ENCODE data around the gene PPP1R16B.
"Not testable (repeated sequence)": the region's sequence is repeated elsewhere in the genome, so short reads cannot be mapped to it uniquely, and the experiment has no call there.

Gene PPP1R16B

DNA sequence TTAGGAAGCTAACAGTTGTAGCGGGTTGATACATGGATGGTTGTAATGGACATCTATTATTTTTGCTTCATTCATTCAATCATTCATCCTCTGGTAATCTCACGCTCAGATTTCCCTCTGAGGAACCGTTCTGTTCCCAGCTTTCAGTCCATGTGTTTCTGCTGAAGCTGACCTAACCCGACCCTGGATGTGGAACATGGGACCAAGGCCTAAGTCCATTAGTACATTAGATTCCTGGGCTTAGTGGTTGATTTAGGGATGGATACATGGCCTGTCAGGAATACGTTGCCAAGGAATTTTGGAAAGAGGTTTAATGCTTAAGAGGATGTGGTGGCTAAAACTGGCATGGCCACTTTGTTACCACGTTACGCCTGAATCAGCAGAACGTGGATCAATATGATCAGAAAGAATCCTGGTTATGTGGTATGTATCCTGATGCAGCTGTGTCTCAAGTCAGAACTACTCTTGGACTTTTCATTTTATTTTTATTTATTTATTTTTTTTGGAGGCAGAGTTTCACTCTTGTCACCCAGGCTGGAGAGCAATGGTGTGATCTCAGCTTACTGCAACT is 152.5 kb downstream of the PPP1R16B start:
- in situ Hi-C loops (cut with MboI; ENCODE audit: low sequenced_read_pairs): no loop called here

DNA sequence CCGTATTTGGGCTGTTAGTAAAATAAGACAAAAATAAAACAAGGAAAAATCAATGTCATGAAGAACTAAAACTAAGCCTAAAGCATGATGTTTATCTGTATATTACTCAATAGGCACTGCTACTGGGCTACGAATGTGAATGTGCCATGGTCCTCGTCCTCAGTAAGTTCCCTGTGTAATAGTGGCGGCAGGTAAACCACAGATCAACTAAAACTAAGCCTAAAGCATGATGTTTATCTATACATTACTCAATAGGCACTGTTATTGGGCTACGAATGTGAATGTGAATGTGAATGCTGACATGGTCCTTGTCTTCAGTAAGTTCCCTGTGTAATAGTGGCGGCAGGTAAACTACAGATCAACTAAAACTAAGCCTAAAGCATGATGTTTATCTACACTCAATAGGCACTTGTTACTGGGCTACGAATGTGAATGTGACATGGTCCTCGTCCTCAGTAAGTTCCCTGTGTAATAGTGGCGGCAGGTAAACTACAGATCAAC is 154.7 kb downstream of the PPP1R16B start:
- in situ Hi-C loops (cut with MboI; ENCODE audit: low sequenced_read_pairs): not testable (repeated sequence)

DNA sequence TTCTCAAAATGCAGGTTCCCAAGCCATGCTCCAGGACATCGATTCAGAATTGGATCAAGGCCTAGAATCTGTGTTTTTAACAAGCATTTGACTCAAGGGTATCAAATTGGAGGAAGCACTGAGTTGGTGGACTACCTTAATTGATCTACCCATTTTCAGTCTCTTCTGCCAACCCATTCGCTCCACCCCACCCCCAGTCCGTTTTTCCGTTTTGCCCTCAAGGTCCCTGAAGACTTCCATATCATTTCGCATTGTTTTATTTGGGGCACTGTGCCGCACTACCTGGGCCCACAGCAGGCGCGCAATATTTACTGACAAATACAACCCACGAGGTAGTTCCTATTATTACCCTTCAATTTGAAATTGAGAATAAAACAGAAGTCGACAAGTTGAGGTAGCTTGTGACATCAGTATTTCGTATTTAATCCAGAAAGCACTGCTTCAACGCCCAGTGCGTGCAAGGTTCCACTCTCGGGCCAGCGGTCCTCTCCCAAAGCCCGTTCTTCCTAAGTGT is 156.1 kb downstream of the PPP1R16B start:
- in situ Hi-C loops (cut with MboI; ENCODE audit: low sequenced_read_pairs): no loop called here

DNA sequence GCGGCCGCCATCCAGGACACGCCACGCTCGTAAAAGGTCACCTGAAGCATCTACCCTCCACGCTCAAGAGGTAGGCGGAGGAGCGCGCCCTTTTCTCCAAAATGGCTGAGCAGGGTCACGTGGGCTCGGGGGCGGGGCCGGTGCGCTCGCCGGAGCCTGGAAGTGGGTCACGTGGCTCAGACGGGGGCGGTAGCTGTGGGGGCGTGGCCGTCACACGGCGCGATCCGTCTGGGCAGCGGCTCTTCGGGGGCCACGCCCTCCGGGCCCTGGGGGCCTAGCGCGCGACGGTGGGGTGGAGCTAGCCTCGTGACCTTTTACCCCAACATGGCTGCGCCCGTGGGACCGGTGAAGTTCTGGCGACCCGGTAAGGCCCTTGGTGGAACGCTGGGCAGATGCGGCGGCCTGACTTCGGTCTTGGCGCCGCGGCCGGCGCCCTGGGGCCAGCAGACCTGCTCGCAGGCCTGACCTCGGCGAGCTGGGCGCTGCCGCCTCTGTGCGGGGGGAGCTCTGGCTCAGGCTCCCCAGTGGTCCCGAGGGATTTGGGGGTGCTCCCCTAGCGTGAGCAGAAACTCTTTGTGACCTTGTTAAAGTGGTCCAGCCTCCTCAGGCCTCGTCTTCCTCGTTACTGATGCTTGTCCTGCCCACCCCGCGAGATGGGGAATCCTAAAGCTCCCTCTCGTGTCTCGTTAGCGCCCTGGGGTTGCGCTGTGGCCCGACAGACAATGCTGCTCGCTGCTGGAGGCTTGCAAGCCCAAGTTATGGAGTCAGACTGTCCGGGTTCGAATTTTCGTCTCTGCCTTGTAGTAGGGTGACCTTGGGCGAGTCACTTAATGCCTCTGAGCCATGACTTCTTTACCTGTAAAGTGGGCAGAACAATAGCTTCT is 156.8 kb downstream of the PPP1R16B start, which contains the start of gene DHX35:
Gene DHX35, plus strand, starts transcription at position 301 of the 884 bp plus-strand sequence. Its CDS starts 24 bp downstream, at position 325.
- in situ Hi-C loops (cut with MboI; ENCODE audit: low sequenced_read_pairs): no loop called here

DNA sequence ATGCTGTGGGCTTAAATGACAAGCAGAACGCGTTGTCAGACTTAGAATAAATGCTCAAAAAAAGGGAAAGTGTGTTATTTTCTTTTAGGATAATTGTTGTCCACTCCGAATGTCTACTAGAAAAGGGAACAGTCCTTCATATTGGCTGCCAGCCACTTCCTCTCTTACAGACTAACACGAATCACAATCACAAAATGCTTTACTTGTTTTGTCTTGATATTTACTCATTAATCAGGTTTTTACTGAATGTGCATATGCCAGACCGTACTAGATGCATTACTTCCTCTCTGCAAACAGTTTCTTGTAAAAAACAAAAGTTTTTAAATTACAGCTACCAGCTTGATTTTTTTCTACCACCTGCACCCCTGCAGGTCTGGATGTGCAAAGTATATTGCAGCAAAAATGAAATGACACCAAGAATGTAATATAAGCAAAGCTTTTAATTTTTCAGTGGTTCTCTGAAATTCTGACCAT is 157.5 kb downstream of the PPP1R16B start:
- in situ Hi-C loops (cut with MboI; ENCODE audit: low sequenced_read_pairs): no loop called here

DNA sequence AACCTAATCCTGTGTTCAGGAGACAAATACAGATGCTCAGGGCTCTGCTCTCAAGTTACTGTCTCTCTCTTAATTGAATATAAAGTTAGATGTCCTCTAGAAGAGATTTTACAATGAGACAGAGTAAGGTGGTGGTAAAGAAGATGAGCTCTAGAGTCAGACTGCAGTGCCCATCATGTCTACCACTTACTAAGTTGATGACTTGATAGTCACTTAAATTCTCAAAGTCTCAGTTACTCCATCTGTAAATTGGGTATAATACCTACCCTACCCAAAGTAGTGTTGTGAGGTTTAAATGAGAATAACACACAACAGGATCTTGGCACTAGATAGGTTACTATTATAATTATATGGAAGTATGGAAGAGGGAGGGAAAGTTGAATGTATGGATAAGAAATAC is 158.2 kb downstream of the PPP1R16B start:
- in situ Hi-C loops (cut with MboI; ENCODE audit: low sequenced_read_pairs): no loop called here

DNA sequence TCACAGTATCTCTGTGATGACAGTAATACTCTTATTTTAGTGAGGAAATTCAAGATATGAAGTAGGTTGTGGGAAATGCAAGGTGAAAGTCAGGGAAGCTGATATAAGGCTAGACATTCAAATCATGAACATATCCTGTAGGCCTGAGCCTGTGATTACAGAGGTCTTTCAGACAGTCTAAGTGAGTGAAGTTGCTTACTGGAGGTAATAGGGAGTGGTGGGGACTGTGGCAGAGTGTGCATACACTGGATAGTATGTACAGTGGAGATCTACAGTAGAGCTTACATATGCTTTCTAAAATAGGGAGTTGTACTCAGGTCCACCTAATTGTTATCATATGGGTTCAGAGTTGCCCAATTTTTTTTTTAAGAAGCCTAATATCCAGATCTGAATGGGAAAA is 159.8 kb downstream of the PPP1R16B start:
- in situ Hi-C loops (cut with MboI; ENCODE audit: low sequenced_read_pairs): no loop called here

DNA sequence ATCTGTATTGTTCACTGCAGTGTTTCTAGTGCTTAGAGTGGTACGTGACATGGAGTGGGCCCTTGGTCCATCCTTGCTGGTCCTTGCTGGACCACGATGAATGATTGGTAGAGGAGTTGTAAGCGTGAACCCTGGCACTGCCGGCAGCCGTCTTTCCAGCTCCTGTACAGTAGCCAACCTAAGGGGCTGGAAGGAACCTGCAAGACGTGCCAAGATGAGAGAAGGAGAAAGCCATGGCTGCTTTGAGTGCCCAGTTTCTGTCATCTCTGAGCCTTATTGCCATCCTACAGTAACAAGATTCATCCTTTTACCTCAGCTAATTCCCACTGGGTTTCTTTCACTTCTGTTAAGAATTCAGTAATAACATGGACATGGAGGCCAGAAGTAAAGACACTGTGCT is 162.6 kb downstream of the PPP1R16B start:
- in situ Hi-C loops (cut with MboI; ENCODE audit: low sequenced_read_pairs): no loop called here

DNA sequence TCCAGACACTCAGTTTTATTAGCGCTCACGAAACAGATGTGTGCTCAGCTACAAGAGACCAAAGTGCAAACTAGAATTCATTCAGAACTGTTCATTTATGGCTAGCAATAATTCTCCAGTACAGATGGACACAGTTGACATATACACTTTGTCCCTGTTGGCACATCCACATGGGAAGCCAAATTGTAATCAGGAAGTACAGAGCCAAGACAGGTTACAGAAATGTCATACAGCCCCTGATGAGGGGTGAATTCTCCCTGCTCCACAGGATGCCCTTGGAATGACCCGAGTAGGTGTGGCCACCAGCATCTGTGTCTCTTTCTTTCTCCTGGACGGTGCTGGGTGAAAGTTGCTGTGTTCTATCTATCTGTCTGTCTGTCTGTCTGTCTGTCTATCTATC is 164.2 kb downstream of the PPP1R16B start:
- in situ Hi-C loops (cut with MboI; ENCODE audit: low sequenced_read_pairs): no loop called here

DNA sequence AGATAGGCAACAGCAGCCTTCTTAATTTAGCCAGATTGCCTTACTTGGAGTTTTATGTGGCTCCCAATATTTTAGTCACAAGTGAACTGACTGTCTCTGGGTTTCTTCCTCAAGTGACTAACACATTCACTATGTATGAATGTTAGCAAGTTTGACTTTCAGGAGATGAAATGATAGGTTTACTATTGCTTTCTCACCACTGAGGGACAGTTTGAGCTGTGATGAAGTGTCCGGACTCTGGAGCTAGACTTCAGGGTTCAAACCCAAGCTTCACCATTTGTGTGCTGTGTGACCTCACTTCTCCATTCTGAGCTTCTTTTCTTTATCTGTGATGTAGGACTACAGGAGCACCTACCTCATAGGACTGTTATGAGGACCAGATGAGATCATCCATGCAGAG is 164.8 kb downstream of the PPP1R16B start:
- in situ Hi-C loops (cut with MboI; ENCODE audit: low sequenced_read_pairs): no loop called here

All from hTERT RPE-1 (cell line).